ENCODE data around the gene TMEM169. TPM values are rescaled to one million over a fixed set of nuclear protein-coding genes. Genes with fewer than 3 reads are reported as not detected.
A peak's percentile ranks its signal among the peaks of the same experiment; 100 is the strongest.

The TMEM169 gene
- total RNA-seq, 1 donor, result 0.36 TPM

- peak overlapping the region; percentile 96 for H3K27ac ChIP-seq (ENCODE audit: low read depth, low read length)
- TF ChIP-seq CTCF (IDR thresholded peaks at IDR 0.05; ENCODE audit: extremely low read depth, low read depth, low read length), result peak; percentile 60
- peak overlapping the region; percentile 97 for H3K4me2 ChIP-seq (ENCODE audit: insufficient read depth, low read length)
- DNase-seq (ENCODE audit: insufficient read length, low spot score, missing footprints), result no peak
- peaks cover 21% of the 10 kb centered on the region for H4K20me1 ChIP-seq (ENCODE audit: insufficient read depth, low read length)
- H3K4me3 ChIP-seq (ENCODE audit: insufficient read depth, low read length), result peak overlapping the region; percentile 96
- no peaks in the 10 kb centered on the region for H3K9me3 ChIP-seq (ENCODE audit: low read depth, low read length)
- H3K36me3 ChIP-seq (ENCODE audit: insufficient read depth, low read length), result peaks cover 38% of the 10 kb centered on the region
- H3K4me1 ChIP-seq (ENCODE audit: insufficient read depth, low read length), result peaks cover 21% of the 10 kb centered on the region
- no peaks in the 10 kb centered on the region for H3K27me3 ChIP-seq (ENCODE audit: insufficient read depth, low read length)
- peaks cover 48% of the 10 kb centered on the region for H3K79me2 ChIP-seq (ENCODE audit: insufficient read depth, low read length)
- no peak overlapping the region for H2AFZ ChIP-seq (ENCODE audit: low read length)
These were observed 28.4 kb downstream of the TMEM169 start for GRCh38 chr2:216109962-216110614.

- peaks cover 42% of the 10 kb centered on the region for H3K36me3 ChIP-seq (ENCODE audit: insufficient read depth, low read length)
- peak overlapping the region; percentile 96 for H3K4me3 ChIP-seq (ENCODE audit: insufficient read depth, low read length)
- no peak for TF ChIP-seq CTCF (IDR thresholded peaks at IDR 0.05; ENCODE audit: extremely low read depth, low read depth, low read length)
- peaks cover 54% of the 10 kb centered on the region for H3K79me2 ChIP-seq (ENCODE audit: insufficient read depth, low read length)
- H2AFZ ChIP-seq (ENCODE audit: low read length), result no peak overlapping the region
- H3K27me3 ChIP-seq (ENCODE audit: insufficient read depth, low read length), result no peaks in the 10 kb centered on the region
- H3K9me3 ChIP-seq (ENCODE audit: low read depth, low read length), result no peaks in the 10 kb centered on the region
- H3K4me1 ChIP-seq (ENCODE audit: insufficient read depth, low read length), result peaks cover 27% of the 10 kb centered on the region
- peaks cover 21% of the 10 kb centered on the region for H4K20me1 ChIP-seq (ENCODE audit: insufficient read depth, low read length)
- peak overlapping the region; percentile 96 for H3K27ac ChIP-seq (ENCODE audit: low read depth, low read length)
- H3K4me2 ChIP-seq (ENCODE audit: insufficient read depth, low read length), result peak overlapping the region; percentile 97
- DNase-seq (ENCODE audit: insufficient read length, low spot score, missing footprints), result no peak
These were observed 28.9 kb downstream of the TMEM169 start for GRCh38 chr2:216110620-216111019.

GRCh38 chr2:216111122-216111521 lies 29.4 kb downstream of the TMEM169 start:
- H3K79me2 ChIP-seq (ENCODE audit: insufficient read depth, low read length), result peaks cover 59% of the 10 kb centered on the region
- H3K9me3 ChIP-seq (ENCODE audit: low read depth, low read length), result no peaks in the 10 kb centered on the region
- peaks cover 42% of the 10 kb centered on the region for H3K36me3 ChIP-seq (ENCODE audit: insufficient read depth, low read length)
- H3K4me2 ChIP-seq (ENCODE audit: insufficient read depth, low read length), result no peak overlapping the region
- peak overlapping the region; percentile 96 for H3K27ac ChIP-seq (ENCODE audit: low read depth, low read length)
- no peak for DNase-seq (ENCODE audit: insufficient read length, low spot score, missing footprints)
- no peak overlapping the region for H2AFZ ChIP-seq (ENCODE audit: low read length)
- H3K4me1 ChIP-seq (ENCODE audit: insufficient read depth, low read length), result peaks cover 27% of the 10 kb centered on the region
- peaks cover 21% of the 10 kb centered on the region for H4K20me1 ChIP-seq (ENCODE audit: insufficient read depth, low read length)
- no peaks in the 10 kb centered on the region for H3K27me3 ChIP-seq (ENCODE audit: insufficient read depth, low read length)
- no peak for TF ChIP-seq CTCF (IDR thresholded peaks at IDR 0.05; ENCODE audit: extremely low read depth, low read depth, low read length)
- no peak overlapping the region for H3K4me3 ChIP-seq (ENCODE audit: insufficient read depth, low read length)

GRCh38 chr2:216112926-216113325 lies 31.2 kb downstream of the TMEM169 start:
- Histone ChIP-seq H3K27me3 (ENCODE audit: insufficient read depth, low read length) (no peaks in the 10 kb centered on the region), H3K79me2 (ENCODE audit: insufficient read depth, low read length) (peaks cover 77% of the 10 kb centered on the region), H3K4me1 (ENCODE audit: insufficient read depth, low read length) (peaks cover 36% of the 10 kb centered on the region), H3K9me3 (ENCODE audit: low read depth, low read length) (no peaks in the 10 kb centered on the region), H3K27ac (ENCODE audit: low read depth, low read length) (no peak overlapping the region), H4K20me1 (ENCODE audit: insufficient read depth, low read length) (peaks cover 21% of the 10 kb centered on the region), H3K4me2 (ENCODE audit: insufficient read depth, low read length) (no peak overlapping the region), H2AFZ (ENCODE audit: low read length) (no peak overlapping the region), H3K36me3 (ENCODE audit: insufficient read depth, low read length) (peaks cover 60% of the 10 kb centered on the region), H3K4me3 (ENCODE audit: insufficient read depth, low read length) (no peak overlapping the region)
- no peak for DNase-seq (ENCODE audit: insufficient read length, low spot score, missing footprints)
- no peak for TF ChIP-seq CTCF (IDR thresholded peaks at IDR 0.05; ENCODE audit: extremely low read depth, low read depth, low read length)
